SK-MEL-5 (cell line): Measurements from ENCODE around the gene DOLK. TPM values are rescaled to one million over a fixed set of nuclear protein-coding genes. Genes with fewer than 3 reads are reported as not detected.
A peak's percentile ranks its signal among the peaks of the same experiment; 100 is the strongest.

Experiments used
- DNase-seq: peaks from one replicate; pipeline ENCODE4 v3.0.0-alpha.2; 2016; ENCODE audit warnings: low read depth, low spot score
- in situ Hi-C: cut with HindIII; loops from 2 replicates; pipeline ENCODE4 v1.10.0; 2016; ENCODE audit warnings: low sequenced_read_pairs, high pct_unique_total_duplicates, low pct_unique_long_range_greater_than_20kb
- total RNA-seq: library from RNA; depleted of rRNA; stranded (reverse); fragments of >200 nt; shearing (Covaris generic); gene quantifications from 2 replicates; pipeline ENCODE4 v1.2.3, GENCODE V29; 2014

The DOLK gene
- total RNA-seq, 1 experiment from 2014 or later, result 41.7 TPM

DNA sequence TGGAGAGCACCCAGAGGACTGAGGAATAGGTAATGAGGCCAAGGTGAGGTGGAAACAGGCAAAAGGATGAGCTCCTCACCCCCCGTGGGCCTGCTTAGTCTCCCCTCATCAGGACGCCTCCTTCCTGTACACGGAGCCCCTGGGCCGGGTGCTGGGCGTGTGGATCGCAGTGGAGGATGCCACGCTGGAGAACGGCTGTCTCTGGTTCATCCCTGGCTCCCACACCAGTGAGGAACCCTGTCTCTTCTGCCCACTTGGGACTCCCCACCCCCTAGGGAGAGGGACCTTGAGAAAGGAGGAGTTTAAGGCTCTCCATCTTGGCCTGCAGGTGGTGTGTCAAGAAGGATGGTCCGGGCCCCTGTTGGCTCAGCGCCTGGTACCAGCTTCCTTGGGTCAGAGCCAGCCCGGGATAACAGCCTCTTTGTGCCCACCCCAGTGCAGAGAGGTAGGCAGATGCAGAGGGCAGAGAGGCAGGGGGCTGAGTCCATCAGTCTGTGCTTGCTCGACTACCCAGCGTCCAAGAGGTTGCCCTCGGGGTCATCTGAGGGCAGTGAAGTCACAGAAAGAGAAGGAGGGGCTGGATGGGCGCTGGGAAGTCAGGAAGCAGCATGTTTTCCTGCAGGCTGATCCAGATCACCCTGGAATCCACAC, 7.0 kb downstream of the DOLK start:
- in situ Hi-C loops, result no loop called here

DNA sequence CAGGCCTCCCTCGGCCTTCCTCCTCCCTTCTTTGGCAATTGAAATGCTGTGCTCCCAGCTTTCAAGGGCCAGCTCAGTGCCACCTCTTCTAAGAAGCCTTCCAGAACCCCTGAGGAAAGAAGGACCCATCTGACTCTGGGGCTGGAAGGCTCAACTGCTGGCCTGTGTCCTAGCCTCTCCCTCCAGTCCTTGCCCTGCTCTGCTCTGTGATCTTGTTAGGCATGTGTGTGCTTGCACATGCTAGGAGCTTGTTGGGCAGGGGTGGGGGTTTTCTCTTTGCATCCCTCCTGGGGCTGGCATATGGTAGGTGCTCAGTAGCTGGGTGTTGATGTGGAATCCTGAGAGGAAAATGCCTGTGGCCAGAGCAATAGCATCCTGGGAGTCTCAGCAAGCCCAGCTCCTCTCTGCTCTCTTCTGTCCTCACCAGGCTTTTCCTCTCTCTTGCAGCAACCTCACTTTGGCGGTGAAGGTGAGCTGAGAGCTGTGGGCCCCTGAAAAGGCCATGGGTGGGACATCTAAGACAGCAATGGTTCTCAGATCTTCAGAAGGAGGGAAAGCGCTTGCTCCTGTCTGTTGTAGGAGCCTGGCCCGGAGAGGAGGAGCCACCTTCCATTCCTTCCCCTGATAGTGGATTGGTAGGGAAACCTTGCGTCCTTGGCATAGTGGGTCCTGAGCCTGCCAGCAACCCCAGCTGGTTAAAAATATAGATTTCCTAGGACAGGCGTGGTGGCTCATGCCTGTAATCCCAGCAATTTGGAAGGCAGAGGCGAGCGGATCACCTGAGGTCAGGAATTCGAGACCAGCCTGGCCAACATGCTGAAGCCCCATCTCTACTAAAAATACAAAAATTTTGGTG, 9.9 kb downstream of the DOLK start:
- DNase-seq, result no peak
- in situ Hi-C loops, result no loop called here

More for the DNA sequence above, 7.0 kb downstream of the DOLK start:
- DNase-seq, result no peak

DNA sequence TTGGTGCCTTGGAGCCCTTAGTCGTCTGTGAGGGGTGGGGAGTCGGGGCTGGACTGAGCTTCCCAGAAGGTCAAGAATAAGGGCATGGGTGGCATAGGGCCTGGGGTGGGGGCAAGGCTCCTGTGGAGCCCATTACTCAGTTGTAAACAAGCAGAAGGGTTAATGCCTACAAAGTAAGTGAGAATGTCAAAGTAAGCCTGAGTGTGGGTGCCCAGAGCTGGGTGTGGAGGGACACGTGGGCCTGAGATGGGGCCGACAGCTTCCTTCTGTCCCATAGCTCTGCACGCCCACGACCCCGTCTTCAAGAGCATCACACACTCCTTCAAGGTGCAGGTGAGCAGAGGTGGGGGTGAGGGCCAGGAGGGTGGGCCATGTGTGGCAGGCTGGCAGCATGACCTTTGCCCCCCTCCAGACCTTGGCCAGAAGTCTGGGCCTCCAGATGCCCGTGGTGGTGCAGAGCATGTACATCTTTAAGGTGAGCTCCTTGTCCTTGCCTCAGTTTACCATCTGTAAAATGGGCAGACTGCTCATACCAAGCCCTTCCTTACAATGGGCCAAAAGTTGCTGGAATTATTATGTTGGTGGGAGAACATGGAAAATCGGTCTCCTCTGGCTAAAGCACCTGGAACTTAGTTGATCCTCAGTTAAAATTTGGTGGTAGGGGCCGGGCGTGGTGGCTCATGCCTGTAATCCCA, 11.1 kb downstream of the DOLK start:
- in situ Hi-C loops, result no loop called here
- DNase-seq, result no peak

DNA sequence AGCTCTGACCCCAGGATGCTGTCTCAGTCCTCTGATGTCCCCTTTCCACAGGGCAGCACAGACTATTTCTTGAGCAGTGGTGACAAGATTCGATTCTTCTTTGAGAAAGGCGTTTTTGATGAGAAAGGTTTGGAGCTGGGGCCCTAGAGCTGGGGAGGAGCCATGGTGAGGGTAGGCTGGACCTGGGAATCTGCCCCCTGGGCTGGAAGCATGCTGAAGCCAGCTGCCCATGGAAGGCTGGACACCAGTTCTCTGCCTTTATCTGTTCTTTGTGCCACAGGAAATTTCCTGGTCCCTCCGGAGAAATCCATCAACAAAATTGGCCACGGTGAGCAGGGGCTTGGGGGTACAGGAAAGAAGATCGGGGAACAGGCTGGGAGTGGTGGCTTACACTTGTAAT, 13.7 kb downstream of the DOLK start:
- in situ Hi-C loops, result no loop called here

DNA sequence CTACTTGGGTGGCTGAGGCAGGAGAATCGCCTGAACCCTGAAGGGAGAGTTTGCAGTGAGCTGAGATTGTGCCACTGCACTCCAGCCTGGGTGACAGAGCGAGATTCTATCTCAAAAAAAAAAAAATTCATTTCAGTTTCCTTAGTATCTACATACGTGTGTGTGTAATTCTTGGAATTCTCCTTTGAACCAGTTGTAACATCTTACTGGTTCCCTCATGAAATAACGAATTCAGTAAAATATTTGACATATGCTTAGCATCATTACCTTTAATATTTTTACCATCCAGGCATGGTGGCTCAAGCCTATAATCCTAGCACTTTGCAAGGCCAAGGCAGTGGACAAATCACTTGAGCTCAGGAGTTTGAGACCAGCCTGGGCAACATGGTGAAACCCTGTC, 17.8 kb downstream of the DOLK start:
- in situ Hi-C loops, result no loop called here
- no peak for DNase-seq

More for the DNA sequence above, 13.7 kb downstream of the DOLK start:
- DNase-seq, result no peak

DNA sequence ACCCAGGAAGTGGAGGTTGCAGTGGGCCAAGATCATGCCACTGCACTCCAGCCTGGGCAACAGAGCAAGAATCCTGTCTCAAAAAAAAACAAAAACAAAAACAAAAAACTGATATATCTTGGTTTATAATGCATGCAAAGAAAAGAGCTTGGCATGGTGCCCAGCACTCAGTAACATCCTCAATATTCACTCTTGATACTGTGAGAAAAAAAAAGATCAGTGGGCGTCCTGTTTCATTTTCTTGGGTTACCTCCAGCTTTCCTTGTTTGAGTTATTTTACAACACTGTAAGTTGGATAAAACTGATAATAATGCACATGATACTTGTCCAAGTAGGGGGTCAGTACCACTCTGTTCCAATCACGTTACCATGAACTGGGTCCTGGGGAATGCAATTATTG, 18.8 kb downstream of the DOLK start:
- in situ Hi-C loops, result no loop called here
- no peak for DNase-seq

DNA sequence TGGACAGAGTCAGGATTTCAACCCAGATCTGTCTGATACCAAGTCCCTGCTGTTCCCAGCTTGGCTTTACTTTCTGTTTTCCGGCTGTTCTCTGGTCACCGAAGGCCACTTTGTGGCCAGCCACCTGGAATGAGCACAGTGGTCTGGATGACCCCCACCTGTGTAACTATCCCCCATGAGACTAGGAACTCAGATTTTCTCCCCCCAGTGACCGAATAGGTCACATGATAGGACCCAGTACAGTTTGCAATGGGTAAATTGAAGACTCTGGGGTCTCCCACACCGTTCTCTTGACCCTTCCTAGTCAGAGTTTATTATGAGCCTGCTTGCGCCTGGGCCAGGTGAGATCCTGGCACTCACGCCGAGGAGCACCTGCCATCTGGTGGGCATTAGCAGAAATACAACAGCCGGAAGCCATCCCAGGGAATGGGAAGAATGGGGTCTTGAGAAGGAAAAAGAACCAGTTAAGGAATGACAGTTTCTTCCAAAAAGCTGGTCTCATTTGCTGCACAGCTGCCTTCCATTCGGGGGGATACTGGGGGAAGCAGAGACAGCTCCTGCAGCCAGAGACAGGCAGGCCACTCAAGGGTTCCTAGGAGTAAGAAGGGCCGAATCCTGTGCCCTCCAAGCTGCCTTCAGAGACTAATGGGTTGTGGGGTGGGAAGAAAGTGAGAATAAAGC, 19.5 kb downstream of the DOLK start:
- DNase-seq, result peak; percentile 69
- in situ Hi-C loops, result no loop called here

DNA sequence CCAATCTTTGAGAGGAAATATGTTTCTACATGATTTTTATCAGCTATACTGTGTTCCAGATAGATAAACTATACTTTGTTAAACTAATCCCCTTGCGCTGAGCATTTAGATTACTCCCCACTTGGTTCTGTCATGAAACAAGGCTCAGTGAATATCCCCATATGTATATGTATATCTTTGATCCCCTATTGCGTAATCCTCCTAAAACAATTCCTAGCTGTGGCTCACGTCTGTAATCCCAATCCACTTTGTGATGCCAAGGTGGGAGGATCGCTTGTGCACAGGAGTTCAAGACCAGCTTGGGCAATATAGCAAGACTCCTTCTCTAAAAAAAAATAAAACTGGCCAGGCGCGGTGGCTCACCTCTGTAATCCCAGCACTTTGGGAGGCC, 23.9 kb downstream of the DOLK start:
- DNase-seq, result no peak
- in situ Hi-C loops, result no loop called here

DNA sequence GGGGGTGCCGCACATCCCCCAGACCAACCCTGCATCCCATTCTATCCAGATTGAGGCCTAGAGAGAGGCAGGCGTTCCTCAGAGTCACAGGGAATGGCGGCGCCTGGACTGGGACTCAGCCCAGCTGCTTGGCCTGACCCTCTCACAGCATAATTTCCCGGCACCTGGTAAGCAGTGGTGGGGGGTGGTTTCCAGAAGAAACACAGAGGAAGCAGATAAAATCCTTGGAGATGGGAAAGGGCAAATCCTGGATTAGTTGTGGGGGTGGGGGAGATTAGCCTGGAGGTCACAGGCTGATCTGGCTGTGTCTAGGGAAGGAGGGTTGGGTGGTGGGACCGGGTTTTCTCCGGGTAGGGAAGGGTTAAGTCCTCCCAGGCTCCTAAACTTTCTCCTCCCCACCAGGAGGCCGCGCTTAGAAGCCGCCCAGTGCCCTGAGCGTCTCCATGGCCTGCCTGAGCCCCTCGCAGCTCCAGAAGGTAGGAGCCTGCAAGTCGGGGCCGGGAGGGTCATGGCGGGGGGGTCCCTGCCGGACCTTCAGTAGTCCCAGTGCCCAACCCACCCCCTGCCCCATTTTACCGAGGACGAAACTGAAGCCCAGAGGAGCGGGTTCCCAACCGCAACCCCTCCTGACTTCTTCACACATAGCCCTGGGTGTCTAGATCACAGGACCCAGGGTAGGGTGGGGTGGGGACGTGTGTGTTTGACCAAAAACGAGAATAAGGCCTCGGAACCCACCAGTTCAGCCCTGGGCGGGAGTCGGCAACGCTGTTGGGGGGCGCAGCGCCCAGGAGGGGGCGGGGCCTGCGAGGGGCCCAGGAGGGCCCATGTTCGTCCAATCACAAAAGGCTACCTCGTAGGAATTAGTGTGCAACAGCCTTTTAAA, 25.3 kb downstream of the DOLK start:
- peak; percentile 71 for DNase-seq
- in situ Hi-C loops, result no loop called here

DNA sequence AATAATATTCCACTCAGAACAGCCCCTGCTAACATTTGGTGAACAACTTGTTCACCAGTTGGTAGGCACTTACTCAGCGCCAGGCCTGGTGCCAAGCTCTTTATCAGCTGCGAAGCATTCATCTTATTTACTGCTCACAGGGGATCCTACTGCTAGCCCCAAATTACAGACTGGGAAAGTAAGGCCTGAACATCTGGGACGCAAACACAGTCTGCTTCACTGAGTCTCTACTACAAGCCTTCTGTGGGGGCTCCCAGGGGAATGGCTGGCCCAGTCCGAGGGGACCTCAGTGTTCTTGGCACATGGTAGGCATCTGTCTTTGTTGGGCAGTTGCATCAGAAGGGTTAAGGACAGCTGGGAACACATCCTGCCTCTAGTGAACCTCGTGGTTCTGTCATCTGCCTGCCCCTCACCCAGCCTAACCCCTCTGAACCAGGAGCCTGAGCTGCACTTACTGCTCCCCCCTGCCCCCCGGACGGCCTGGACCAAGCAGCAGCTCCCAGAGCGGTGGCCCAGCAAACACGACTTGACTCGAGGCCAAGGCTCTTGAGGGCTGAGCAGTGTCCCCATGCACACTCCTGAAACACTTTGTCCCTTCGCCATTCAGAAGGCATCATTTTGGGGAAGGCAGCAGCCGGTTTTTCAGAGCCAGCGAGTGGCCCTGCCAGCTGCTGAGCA, 26.9 kb downstream of the DOLK start, which contains the start of gene PHYHD1:
Gene PHYHD1 (plus strand): TSS at position 602 of the 678 bp plus-strand sequence. CDS start 1,342 bp downstream, outside the sequence.
- DNase-seq, result peak; percentile 18
- in situ Hi-C loops, result no loop called here

DNA sequence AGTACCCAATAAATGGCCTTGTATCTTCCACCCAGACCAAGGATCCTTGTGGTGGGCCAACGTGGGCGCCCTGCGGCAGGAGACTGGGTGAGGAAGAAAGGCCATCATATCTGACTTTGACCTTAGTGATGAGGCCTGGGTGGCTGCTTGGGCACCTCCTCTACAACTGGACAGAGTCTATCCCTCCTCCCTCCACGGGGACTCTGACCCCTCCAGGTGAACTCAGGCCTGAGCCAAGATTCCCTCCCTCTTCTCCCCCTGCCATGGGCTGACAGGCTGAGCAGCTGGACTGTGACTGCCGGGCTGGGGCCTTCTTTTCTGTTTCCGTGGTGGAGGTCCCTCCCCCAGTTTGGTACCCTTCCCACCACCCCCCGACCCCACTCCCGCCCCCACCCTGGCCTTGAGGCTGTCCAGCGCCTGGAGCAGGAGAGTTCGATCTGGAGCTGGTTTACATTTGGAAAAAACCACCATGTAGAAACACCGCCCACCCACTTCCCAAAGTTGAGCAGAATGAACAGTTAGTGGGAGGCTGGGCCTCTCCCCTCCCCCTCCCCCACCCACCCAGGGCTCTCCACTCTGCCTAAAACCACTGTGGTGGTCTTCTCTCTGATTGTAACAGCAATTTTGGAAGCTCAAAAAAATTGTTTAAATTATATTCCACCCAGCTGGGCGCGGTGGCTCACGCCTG, 27.9 kb downstream of the DOLK start:
- in situ Hi-C loops, result no loop called here
- DNase-seq, result no peak

DNA sequence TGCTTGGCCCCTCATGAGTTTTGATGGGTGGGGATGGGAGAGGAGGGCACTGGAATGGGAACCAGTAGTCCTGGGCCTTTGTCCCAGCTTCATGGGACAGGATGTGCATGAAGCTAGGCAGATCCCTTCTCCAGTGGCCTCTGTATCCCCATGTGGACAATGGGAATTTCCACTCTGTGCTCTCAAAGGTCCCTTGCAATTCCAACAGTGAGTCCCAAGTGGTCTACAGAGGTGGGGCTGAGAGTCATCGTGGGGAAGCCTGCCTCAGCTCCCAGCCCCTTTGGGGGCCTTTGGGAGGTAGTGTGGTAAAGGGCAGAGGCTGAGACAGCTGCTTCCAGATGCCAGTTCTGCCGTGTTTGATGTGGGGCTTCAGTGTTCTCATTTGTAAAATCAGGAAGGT, 28.5 kb downstream of the DOLK start:
- in situ Hi-C loops, result no loop called here
- no peak for DNase-seq

DNA sequence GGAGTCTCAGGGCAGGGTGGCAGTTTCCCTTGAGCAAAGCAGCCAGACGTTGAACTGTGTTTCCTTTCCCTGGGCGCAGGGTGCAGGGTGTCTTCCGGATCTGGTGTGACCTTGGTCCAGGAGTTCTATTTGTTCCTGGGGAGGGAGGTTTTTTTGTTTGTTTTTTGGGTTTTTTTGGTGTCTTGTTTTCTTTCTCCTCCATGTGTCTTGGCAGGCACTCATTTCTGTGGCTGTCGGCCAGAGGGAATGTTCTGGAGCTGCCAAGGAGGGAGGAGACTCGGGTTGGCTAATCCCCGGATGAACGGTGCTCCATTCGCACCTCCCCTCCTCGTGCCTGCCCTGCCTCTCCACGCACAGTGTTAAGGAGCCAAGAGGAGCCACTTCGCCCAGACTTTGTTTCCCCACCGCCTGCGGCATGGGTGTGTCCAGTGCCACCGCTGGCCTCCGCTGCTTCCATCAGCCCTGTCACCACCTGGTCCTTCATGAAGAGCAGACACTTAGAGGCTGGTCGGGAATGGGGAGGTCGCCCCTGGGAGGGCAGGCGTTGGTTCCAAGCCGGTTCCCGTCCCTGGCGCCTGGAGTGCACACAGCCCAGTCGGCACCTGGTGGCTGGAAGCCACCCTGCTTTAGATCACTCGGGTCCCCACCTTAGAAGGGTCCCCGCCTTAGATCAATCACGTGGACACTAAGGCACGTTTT, 30.1 kb downstream of the DOLK start:
- DNase-seq, result no peak

DNA sequence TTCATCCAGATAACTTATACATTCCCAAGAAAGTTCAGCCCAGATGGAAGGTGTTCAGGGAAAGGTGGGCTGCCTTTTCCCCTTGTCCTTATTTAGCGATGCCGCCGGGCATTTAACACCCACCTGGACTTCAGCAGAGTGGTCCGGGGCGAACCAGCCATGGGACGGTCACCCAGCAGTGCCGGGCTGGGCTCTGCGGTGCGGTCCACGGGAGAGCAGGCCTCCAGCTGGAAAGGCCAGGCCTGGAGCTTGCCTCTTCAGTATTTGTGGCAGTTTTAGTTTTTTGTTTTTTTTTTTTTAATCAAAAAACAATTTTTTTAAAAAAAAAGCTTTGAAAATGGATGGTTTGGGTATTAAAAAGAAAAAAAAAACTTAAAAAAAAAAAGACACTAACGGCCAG, 30.7 kb downstream of the DOLK start:
- no peak for DNase-seq
- in situ Hi-C loops, result no loop called here

More for the DNA sequence above, 30.1 kb downstream of the DOLK start:
- in situ Hi-C loops, result no loop called here

DNA sequence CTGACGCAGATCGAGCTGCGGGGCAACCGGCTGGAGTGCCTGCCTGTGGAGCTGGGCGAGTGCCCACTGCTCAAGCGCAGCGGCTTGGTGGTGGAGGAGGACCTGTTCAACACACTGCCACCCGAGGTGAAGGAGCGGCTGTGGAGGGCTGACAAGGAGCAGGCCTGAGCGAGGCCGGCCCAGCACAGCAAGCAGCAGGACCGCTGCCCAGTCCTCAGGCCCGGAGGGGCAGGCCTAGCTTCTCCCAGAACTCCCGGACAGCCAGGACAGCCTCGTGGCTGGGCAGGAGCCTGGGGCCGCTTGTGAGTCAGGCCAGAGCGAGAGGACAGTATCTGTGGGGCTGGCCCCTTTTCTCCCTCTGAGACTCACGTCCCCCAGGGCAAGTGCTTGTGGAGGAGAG, 31.2 kb downstream of the DOLK start:
- no peak for DNase-seq
- in situ Hi-C loops, result no loop called here
